HG03135 (cell line): ENCODE measurements around the gene NKIRAS2.
"Not testable (repeated sequence)": the region's sequence is repeated elsewhere in the genome, so short reads cannot be mapped to it uniquely, and the experiment has no call there.

Experiments
- ATAC-seq: cut with Tn5 transposase; IDR thresholded peaks from one replicate; pipeline ENCODE4 v1.9.1; 2021; ENCODE audit warnings: mild to moderate bottlenecking, moderate library complexity; ENCODE audit not compliant: unreplicated experiment

Gene NKIRAS2

DNA sequence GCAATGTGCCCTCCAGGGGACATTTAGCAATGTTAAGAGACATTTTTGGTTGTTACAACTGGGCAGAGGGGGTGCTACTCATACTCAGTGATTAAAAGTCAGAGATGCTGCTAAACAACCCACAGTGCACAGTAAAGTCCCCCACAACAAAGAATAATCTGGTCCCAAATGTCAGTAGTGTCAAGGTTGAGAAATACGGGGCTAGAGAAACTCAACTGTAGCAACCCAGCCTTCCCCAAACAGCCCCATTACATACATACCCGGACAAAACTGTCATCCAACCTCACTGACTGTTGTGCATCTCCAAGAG lies 23.1 kb upstream of the NKIRAS2 start:
- ATAC-seq, result no peak

DNA sequence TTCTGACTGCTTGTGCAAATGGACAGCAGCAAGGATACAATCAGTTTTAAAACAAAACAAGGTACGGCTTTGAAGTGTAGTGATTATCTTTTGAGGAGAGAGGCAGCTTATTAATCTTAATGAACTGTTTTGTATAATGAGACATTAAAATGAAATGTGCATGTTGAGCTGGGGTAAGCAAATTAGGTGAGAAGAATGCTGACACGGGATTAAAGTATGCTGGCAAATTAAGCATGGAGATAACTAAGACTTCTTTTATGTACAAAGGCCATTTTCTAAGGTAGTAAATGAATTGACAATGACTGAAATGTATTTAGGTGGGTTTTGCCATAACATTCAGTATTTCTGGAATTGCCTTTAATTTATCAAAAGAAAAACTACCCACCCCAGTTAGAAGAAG lies 21.4 kb upstream of the NKIRAS2 start:
- no peak for ATAC-seq

DNA sequence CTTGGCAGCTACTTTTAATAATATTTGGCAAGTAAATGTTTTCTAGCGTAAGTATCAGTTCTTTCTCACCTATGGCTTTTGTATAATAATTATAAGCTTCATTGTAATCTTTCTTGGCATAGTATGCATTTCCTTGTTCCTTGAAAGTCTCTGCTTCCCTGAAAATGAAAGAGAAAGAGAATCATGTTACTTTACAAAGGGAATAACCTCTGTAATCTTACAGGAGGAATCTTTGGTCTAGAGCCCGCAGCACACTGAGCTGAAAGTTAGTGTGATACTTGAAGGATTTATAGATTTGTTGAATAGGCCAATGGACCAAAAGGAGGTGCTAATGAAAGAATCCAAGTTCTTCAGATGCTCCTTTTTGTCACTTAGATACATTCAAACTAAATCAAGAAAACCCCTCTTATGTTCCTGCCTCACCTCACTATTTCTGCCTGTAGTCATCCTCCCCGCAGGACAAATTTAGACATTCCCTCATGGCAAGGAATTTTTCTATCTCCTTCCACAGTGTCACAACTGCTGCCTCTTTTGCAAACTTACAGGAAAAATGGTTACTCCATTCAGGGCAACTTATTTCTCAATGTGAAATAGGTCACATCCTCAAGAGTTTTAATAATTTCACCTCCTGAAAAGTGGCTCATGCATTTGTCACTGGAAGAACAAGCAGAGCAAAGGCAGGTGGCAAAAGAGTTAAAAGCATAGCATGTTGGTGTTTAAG lies 19.3 kb upstream of the NKIRAS2 start:
- ATAC-seq, result no peak

DNA sequence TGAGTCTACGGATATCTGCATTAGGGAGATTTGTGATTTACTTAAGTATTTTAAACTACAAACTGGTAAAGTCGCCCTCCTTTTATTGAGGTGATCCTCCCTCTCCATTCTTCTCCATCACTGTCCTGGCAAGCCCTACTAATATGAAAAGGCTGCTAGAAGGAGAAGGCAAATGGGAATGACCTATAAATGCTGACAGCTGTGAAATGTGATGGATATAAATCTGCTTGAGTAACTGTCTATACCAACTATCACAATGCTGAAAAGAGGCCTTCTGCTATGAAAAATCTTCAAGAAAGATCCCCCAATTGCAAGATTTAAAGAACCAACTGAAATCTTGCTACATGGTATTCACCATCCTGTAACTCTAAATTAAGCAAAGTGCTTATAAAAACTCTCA lies 18.2 kb upstream of the NKIRAS2 start:
- ATAC-seq, result no peak

DNA sequence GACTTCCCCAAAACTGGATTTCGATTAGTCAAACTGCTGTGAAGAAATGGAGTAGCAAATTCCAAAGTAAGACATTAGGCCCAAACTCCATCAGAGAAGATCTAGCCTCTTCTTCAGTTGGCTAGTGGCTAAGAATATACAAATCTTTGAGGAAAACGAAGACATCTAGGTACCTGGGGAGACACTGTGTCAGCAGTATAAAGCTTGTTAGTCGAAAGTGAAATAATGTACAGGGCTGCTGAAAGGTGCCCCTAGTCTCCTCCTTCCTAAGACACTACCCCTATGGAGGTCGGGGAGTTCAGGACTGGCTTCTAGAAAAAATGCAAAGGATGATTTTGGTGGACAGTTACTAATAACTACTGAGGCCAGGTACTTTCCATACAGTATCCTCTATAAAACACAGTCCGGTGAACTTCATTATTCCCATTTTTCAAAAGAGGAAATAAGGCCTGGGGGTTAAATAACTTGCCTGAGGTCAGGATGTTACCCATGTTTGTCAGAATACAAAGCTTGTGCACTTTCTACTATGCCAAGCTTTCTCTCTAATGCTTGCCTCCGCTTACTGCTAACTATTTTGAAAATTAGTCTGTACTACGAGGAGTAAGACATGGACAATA lies 17.6 kb upstream of the NKIRAS2 start:
- ATAC-seq, result no peak

DNA sequence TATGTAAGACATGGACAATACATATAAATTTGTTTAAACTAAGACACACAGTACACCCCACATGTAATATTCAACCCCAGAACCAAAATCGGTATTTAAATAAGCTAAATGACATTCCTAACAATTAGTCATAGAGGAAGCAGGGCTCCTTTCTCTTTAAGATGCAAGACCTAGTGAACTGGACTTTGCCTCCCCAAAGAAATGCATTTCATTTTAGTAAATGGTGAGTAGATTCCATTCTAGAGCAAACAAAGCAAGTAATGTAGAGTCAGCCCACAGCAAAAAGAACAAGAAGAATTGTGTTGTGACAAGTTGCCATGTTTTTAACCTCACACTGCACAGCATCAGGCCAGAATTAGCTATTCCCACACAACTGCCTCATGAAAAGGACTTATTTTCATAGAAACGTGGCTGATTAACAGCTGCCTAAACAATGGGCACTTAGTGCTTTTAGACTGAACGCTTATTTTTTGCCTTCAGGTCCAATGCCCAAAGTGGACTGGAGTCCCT lies 17.0 kb upstream of the NKIRAS2 start:
- no peak for ATAC-seq

DNA sequence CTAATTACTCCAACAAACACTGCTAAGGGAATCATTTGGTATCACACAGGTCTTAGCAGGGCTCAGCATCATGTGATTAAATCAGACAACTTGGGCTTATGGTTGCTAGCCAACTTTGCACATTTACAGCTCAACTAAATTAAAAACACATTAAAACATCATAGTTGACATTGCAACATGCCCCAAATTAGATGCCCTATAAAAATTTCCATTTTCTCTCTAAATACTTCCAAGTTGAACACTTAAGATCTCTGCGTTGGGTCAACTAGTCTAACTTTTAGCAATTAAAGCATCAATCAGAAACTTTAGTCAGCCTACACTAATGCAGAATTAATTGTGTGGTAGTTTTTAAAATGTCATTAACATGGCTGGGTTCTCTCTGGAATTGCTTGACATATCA lies 14.7 kb upstream of the NKIRAS2 start:
- ATAC-seq, result no peak

DNA sequence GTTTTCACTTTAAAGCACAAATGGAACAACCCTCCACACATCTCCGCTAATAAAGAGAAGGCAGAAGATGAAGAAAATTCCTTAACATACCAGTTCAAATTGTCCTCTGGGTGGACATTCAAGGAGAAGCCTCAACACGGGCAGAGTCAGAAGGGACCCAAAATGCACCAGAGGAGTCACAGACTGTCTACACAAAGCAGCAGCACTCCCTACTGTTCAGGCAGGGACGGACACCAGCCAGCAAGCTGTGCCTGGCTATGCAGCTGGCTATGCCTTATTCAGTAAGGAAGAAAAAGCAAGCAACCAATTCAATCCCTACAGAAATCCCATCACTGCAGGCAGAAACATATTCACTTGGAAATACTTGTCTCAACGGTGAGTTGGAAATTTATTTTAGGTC lies 10.7 kb upstream of the NKIRAS2 start:
- ATAC-seq, result no peak

DNA sequence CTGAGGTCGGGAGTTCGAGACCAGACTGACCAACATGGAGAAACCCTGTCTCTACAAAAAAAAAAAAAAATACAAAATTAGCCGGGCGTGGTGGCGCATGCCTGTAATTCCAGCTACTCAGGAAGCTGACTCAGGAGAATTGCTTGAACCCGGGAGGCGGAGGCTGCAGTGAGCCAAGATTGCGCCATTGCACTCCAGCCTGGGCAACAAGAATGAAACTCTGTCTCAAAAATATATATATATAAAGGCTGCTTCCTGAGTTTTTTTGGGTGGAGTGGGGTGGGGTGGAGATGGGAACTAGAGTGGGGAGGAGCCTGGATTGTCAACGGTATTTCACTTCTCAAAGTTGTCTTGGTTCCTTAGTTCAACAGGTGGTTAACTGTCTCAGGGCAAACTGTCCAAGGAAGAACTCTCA lies 9.6 kb upstream of the NKIRAS2 start:
- not testable (repeated sequence) for ATAC-seq

DNA sequence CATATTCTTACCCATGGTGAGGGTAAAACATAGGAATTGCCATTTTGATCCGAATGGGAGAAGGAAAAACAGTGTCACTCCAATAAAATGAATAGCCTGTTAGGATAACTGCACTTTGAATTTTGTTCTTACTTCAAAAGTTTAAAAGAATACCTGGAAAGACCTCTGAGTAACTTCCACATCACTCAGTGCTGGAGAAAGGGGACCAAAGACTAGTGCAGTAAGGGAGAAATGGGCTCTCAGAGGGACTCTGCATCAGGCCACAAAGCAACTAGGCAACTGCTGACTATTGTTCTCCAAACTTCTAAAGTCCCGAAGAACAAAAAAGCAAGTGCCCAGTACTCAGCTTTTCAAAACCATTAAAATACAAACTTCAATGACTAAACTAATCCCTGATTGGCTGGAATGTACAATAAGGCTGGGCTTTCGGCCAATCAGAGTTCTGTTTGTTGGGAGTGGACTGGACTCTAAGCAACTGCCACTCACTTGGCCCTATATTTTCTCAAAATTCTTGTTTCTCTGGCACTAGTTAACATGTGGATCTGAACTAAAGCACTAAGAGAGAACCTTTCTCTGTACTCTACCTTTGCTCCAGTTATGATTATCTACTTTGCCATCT lies 8.9 kb upstream of the NKIRAS2 start:
- ATAC-seq, result no peak

DNA sequence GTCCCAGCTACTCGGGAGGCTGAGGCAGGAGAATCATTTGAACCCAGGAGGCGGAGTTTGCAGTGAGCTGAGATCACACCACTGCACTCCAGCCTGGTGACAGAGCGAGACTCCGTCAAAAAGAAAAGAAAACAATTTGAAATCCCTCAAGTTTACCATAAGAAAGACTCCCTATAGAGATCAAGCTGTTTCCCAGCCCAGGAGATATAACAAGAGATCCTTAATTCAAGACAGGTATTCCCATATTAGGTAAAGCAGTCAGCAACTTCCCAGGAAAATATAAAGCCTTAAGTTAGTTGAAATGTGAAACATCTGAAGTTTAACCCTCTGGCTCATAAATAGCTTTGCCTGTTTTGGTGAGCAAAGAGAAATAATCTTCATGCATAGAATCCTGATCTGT lies 7.5 kb upstream of the NKIRAS2 start:
- ATAC-seq, result not testable (repeated sequence)

DNA sequence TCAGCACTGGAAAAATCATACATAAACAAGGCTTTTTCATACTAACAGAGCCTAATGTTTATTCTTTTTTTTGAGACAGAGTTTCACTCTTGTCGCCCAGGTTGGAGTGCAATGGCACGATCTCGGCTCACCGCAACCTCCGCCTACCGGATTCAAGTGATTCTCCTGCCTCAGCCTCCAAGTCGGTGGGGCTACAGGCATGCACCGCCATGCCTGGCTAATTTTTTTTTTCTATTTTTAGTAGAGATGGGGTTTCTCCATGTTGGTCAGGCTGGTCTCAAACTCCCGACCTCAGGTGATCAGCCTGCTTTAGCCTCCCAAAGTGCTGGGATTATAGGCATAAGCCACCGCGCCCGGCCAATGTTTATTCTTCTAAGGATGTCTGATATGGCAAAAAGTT lies 6.2 kb upstream of the NKIRAS2 start:
- not testable (repeated sequence) for ATAC-seq

DNA sequence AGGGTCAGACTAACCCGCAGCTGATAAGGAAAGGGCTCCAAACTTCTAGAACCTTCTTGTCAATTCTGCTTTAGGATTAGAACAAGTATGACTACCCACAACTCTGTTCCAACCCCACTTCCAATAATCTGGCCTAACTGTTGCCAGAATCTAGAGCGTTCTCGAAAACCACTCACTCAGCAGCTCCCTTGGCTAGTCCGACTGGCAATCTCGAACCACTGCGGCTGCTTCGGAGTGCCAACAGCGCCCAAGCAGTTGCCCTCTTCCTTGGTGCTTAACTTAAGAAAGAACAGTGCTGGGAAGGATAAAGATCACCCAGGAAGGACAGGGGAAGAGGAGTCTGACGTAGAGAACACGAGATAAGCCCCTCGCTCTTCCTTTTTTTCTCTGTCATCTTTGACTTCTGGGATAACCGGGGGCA lies 3.5 kb upstream of the NKIRAS2 start:
- no peak for ATAC-seq

DNA sequence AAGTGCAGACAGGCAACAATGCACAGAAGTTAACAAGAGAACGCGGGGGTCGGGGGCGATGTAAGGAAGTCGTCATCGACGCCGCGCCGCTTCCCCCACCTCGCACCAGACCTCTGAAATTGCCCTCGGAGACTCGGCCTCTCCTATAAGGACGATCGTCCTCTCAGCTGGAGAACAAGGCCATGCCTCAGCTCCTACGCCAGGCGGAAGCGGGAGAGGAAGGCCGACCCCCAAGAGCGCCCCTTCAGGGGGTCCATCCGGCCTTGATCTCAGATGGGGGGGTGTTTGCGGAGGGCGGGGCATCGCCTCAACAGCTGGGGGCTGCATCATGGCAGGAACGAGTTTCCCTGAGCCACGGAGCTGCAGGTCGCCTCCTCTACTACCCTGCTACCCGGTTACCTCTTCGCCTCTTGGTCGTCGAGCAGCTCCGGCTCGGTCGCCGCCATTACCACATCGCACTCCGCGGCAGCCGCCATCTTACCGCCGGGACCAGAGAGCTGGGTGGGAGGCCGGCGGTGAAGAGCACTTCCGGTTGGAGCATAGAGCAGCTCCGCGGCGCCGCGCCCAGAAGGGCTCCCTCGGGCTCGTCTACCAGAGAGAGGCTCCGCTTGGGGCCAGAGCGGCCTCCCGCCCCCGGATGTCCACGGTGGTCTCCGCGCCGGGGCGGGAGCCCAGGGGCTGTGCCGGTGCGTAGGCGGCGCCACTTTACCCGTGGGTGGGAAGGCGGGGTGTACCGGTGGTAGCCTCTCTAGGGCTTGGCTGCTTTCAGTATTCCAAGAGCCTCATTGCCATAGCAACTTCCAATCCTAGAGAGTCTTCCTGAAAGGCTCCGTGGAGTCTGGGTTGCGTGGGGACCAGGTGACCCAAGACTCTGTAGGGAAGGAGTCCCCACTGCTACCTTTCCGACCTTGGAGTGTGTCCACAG lies 2.7 kb upstream of the NKIRAS2 start, which contains the start of gene DNAJC7:
DNAJC7 (minus strand) TSS at position 499 of the 925 bp plus-strand sequence; CDS start at position 476, 23 bp downstream.
- ATAC-seq, result peak; percentile 72

DNA sequence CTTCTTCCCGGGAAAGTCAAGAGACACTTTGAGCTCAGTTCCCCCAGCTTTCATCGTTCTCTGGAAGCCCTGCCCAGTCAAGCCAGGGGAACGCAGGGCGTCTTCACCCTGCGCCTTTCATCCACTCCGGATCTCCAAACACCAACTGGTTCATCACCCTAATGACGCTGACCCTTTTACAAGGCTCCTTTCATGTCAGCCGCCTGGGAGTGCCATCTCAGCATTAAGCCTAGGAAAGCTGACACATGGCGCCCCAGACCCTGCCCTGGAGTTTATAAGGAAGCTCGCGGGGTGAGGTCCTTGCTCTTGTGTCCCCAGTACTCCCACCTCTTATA lies 2.1 kb upstream of the NKIRAS2 start:
- peak; percentile 11 for ATAC-seq

DNA sequence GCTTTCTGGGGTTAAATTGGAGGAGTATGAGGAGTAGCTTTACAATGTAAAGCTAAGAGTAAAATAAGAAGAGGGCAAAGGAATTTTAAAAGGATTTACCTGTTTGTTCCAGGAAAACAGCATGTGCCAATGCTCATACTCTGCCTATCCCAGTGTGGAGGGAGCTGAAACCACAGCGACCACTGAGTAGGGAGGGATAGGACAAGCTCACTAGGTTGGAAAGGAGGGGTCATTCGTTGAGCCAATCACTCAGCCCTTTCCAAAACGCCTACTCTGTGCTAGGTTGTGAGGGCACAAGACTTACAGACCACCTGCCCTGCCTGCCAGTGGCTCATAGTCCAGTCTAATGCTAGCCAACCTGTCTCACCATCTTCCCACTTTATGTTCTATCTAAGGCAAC lies 1.6 kb upstream of the NKIRAS2 start:
- ATAC-seq, result no peak

DNA sequence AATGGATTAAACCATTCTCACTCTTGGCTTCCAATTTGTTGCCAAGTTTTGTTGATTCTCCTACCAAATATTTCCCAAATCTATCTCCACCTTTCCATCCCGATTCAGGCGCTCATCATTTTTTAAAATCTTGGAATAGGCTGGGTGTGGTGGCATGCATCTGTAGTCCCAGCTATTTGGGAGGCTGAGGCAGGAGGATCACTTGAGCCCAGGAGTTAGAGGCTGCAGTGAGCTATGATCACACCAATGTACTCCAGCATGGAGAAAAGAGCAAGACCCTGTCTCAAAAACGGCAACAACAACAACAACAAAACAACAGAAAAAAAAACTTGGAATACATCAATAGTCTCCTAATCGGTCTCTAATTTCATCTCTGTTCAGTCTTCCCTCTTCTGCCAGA lies 902 bp upstream of the NKIRAS2 start:
- no peak for ATAC-seq

DNA sequence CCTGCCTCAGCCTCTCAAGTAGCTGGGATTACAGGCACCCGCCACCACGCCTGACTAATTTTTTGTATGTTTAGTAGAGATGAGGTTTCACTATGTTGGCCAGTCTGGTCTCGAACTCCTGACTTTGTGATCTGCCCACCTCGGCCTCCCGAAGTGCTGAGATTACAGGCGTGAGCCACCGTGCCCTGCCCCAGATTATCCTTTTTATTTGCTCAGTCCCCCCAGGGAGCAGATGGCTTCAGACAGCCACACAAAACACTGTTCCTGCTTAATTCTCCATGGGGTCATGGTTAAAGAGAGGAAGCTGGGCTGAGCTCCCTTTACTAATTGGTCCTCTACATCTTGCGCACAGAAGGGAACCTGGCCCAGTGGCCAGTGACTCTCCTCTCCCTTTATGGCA lies 955 bp downstream of the NKIRAS2 start:
- ATAC-seq, result not testable (repeated sequence)

DNA sequence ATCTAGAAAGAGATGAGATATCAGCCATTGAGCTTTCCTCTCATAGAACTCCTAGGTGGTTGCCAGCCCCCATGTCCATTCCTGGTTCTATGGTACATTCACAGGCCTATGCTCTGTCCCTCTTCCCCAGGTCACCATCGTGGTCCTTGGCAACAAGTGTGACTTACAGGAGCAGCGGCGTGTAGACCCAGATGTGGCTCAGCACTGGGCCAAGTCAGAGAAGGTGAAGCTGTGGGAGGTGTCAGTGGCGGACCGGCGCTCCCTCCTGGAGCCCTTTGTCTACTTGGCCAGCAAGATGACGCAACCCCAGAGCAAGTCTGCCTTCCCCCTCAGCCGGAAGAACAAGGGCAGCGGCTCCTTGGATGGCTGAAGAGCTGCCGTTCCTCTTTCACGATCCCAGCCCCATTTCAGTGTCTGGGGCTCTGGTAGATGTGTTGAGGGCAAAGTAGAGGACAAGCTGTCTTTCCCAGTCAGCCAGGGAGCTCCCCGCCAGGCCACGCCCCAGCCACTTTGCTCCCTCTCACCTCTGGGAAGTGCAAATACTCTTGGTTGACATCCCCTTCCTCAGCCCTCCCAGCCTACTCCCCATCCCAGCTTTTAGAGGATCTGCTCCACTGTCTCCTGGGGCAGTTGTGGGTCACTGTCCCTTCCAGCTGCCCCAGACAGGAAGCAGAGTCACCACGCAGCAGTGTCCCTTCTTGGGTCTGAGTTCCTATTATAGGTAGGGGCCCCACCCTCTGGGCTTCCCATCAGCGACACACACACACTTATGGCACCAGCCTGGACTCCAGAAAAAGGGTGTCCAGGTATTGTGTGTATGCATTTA lies 3.8 kb downstream of the NKIRAS2 start:
- ATAC-seq, result no peak

DNA sequence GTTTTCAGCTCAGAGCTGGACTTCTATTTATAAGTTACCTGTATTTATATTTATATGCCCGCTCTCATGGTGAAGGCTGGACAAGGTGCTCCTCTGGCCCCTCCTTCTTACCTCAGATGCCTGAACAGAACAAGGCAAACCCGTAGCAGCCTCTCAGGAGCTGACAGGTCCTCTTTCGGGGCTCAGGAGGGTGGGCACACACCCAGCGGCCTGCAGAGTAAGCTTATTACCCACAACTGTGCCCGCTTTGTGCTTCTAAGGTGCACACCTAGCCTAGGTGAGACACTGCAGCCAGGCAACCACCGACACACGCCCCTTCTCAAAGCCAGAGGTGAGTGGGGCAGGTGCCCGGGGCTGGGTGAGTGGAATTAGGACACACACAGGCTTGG lies 5.3 kb downstream of the NKIRAS2 start:
- ATAC-seq, result no peak
